Measurements from ENCODE around the gene DCAKD.

The DCAKD gene

GRCh38 chr17:45031231-45032173, 19.9 kb downstream of the DCAKD start:
- DNase-seq (ENCODE audit: low spot score), result no peak

GRCh38 chr17:45030733-45031132, 20.7 kb downstream of the DCAKD start:
- no peak for DNase-seq (ENCODE audit: low spot score)

- no peak for DNase-seq (ENCODE audit: low spot score)
Observed at GRCh38 chr17:45029758-45030423, 21.5 kb downstream of the DCAKD start.

GRCh38 chr17:45029096-45029495, 22.3 kb downstream of the DCAKD start:
- DNase-seq (ENCODE audit: low spot score), result no peak

GRCh38 chr17:45022655-45023339, 28.6 kb downstream of the DCAKD start:
- DNase-seq (ENCODE audit: low spot score), result peak; percentile 26

- no peak for DNase-seq (ENCODE audit: low spot score)
Observed at GRCh38 chr17:45022288-45022648, 29.2 kb downstream of the DCAKD start.

GRCh38 chr17:45021607-45022287, 29.7 kb downstream of the DCAKD start:
- peak; percentile 74 for DNase-seq (ENCODE audit: low spot score)

GRCh38 chr17:45020354-45021138, 30.9 kb downstream of the DCAKD start:
- no peak for DNase-seq (ENCODE audit: low spot score)

- peak; percentile 31 for DNase-seq (ENCODE audit: low spot score)
Observed at GRCh38 chr17:45018848-45019711, 32.4 kb downstream of the DCAKD start.

- DNase-seq (ENCODE audit: low spot score), result no peak
Observed at GRCh38 chr17:45018514-45018847, 33.0 kb downstream of the DCAKD start.

- peak; percentile 26 for DNase-seq (ENCODE audit: low spot score)
Observed at GRCh38 chr17:45016823-45017222, 34.6 kb downstream of the DCAKD start.

- no peak for DNase-seq (ENCODE audit: low spot score)
Observed at GRCh38 chr17:45016237-45016636, 35.2 kb downstream of the DCAKD start.

GRCh38 chr17:45013021-45013997, 38.1 kb downstream of the DCAKD start:
- DNase-seq (ENCODE audit: low spot score), result no peak

- no peak for DNase-seq (ENCODE audit: low spot score)
Observed at GRCh38 chr17:45011767-45012166, 39.7 kb downstream of the DCAKD start.

GRCh38 chr17:45009676-45010467, 41.6 kb downstream of the DCAKD start:
- no peak for DNase-seq (ENCODE audit: low spot score)

GRCh38 chr17:45008216-45008615, 43.2 kb downstream of the DCAKD start:
- DNase-seq (ENCODE audit: low spot score), result no peak

GRCh38 chr17:45006927-45007461, 44.4 kb downstream of the DCAKD start:
- no peak for DNase-seq (ENCODE audit: low spot score)

- DNase-seq (ENCODE audit: low spot score), result no peak
Observed at GRCh38 chr17:45005700-45006099, 45.7 kb downstream of the DCAKD start.
